Tibial artery (tissue), 4 donors: ENCODE results near the gene PNMA6E.

ENCODE experiments used
- DNase-seq, 2 donors: peaks; one replicate each; pipeline ENCODE4 v3.0.0-alpha.2; 2019
- H3K27ac ChIP-seq, 2 donors: fragments of 200-600 bp; sonication (generic) in 1 of 2; 1 replicate in 1 of 2; 2 replicates in 1 of 2; pipeline ENCODE4 v1.5.1; 2018 to 2019; ENCODE audit warnings: mild to moderate bottlenecking in 1 of 2
- H3K27me3 ChIP-seq, 2 donors: fragments of 200-600 bp; sonication (generic) in 1 of 2; one replicate each; pipeline versions ENCODE4 v1.5.1 to v1.6.0; 2016 to 2019
- H3K36me3 ChIP-seq, 3 donors: fragments of 200-600 bp; sonication (generic) in 2 of 3; one replicate each; pipeline ENCODE4 v1.5.1; 2016 to 2019; ENCODE audit warnings: mild to moderate bottlenecking in 2 of 3
- H3K4me1 ChIP-seq, 4 donors: fragments of 200-600 bp; sonication (generic) in 2 of 4; 1 replicate in 3 of 4; 2 replicates in 1 of 4; pipeline ENCODE4 v1.5.1; 2016 to 2019
- H3K4me3 ChIP-seq, 2 donors: fragments of 200-600 bp; sonication (generic) in 1 of 2; 1 replicate in 1 of 2; 2 replicates in 1 of 2; pipeline ENCODE4 v1.5.1; 2018 to 2019; ENCODE audit warnings: mild to moderate bottlenecking in 2 of 2
- H3K9me3 ChIP-seq, 3 donors: fragments of 200-600 bp; sonication (generic) in 1 of 3; one replicate each; pipeline ENCODE4 v1.5.1; 2016 to 2019
- intact Hi-C: fragments of 100-400 bp; cut with DNase I; formaldehyde crosslinking; loops from one replicate; pipeline ENCODE4 v1.15.0; 2023; ENCODE audit warnings: low total_unique reads
- TF ChIP-seq, protein P1 (sequence below), 2 experiments: fragments of 200-600 bp in 1 of 2; fragments of 450-650 bp in 1 of 2; IDR thresholded peaks; one replicate each; pipeline ENCODE4 v1.5.1; 2017 to 2019; ENCODE audit warnings: antibody characterized with exemption in 2 of 2, mild to moderate bottlenecking in 1 of 2, moderate library complexity in 1 of 2

Gene PNMA6E

GRCh38 chrX:153409414-153410101, 8.4 kb upstream of the PNMA6E start:
- Histone ChIP-seq H3K36me3 (no peaks in the 10 kb centered on the region), H3K4me3 (no peak overlapping the region), H3K27me3 (peaks cover 0 to 3% of the 10 kb centered on the region in 2 donors), H3K9me3 (no peaks in the 10 kb centered on the region), H3K27ac (no peak overlapping the region), H3K4me1 (peaks cover 0 to 12% (median 8%) of the 10 kb centered on the region in 4 donors)
- intact Hi-C loops: no loop called here
- TF ChIP-seq, protein P1, sequence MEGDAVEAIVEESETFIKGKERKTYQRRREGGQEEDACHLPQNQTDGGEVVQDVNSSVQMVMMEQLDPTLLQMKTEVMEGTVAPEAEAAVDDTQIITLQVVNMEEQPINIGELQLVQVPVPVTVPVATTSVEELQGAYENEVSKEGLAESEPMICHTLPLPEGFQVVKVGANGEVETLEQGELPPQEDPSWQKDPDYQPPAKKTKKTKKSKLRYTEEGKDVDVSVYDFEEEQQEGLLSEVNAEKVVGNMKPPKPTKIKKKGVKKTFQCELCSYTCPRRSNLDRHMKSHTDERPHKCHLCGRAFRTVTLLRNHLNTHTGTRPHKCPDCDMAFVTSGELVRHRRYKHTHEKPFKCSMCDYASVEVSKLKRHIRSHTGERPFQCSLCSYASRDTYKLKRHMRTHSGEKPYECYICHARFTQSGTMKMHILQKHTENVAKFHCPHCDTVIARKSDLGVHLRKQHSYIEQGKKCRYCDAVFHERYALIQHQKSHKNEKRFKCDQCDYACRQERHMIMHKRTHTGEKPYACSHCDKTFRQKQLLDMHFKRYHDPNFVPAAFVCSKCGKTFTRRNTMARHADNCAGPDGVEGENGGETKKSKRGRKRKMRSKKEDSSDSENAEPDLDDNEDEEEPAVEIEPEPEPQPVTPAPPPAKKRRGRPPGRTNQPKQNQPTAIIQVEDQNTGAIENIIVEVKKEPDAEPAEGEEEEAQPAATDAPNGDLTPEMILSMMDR (IDR thresholded peaks at IDR 0.05): no peak
- DNase-seq: no peak

GRCh38 chrX:153408871-153409351, 7.8 kb upstream of the PNMA6E start:
- Histone ChIP-seq H3K36me3 (no peaks in the 10 kb centered on the region), H3K27ac (no peak overlapping the region), H3K4me1 (peaks cover 0 to 12% (median 8%) of the 10 kb centered on the region in 4 donors), H3K9me3 (no peaks in the 10 kb centered on the region), H3K27me3 (peaks cover 0 to 3% of the 10 kb centered on the region in 2 donors), H3K4me3 (no peak overlapping the region)
- TF ChIP-seq, protein P1 (IDR thresholded peaks at IDR 0.05): no peak
- intact Hi-C loops: no loop called here
- DNase-seq: no peak

- TF ChIP-seq, protein P1 (IDR thresholded peaks at IDR 0.05): no peak
- Histone ChIP-seq H3K36me3 (no peaks in the 10 kb centered on the region), H3K4me3 (no peak overlapping the region), H3K27me3 (peaks cover 0 to 3% of the 10 kb centered on the region in 2 donors), H3K9me3 (no peaks in the 10 kb centered on the region), H3K27ac (no peak overlapping the region), H3K4me1 (peaks cover 0 to 12% (median 8%) of the 10 kb centered on the region in 4 donors)
- DNase-seq: no peak
- intact Hi-C loops: no loop called here
Measured at GRCh38 chrX:153408221-153408721, 7.1 kb upstream of the PNMA6E start.

DNA sequence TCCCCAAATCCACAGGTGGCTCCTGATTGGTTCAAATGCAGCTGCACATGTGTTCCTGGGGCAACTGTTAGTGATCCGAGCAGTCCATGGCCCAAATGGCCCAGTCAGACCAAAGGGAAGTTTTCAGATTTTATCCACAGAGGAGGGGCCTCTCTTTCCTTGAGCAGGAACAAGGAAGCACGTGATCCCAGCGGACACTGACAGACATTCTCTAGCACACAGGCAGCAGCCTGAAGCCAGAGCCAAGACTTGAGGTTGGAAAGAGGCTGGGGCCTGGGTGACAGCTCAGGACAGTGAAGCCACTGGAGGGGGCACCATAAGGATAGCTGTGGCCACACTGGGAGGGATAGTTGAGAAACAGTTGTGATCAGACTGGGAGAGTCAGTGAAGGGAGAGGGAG, 6.6 kb upstream of the PNMA6E start:
- no peak for DNase-seq
- intact Hi-C loops: no loop called here
- Histone ChIP-seq H3K4me3 (no peak overlapping the region), H3K4me1 (peaks cover 0 to 12% (median 8%) of the 10 kb centered on the region in 4 donors), H3K27me3 (peaks cover 0 to under 1% of the 10 kb centered on the region in 2 donors), H3K27ac (no peak overlapping the region), H3K9me3 (no peaks in the 10 kb centered on the region), H3K36me3 (no peaks in the 10 kb centered on the region)
- TF ChIP-seq, protein P1 (IDR thresholded peaks at IDR 0.05): no peak

- H3K27ac ChIP-seq: no peak overlapping the region
- peaks cover 0 to 10% (median 5%) of the 10 kb centered on the region in 4 donors for H3K4me1 ChIP-seq
- H3K27me3 ChIP-seq: no peaks in the 10 kb centered on the region
- intact Hi-C loops: no loop called here
- H3K36me3 ChIP-seq: no peaks in the 10 kb centered on the region
- DNase-seq: no peak
- H3K9me3 ChIP-seq: no peaks in the 10 kb centered on the region
- TF ChIP-seq, protein P1 (IDR thresholded peaks at IDR 0.05): no peak
- H3K4me3 ChIP-seq: no peak overlapping the region
Measured at GRCh38 chrX:153406903-153407302, 5.8 kb upstream of the PNMA6E start.
